Limb (tissue), 2 donors: ENCODE data around the gene LCN15.
A peak's percentile ranks its signal among the peaks of the same experiment; 100 is the strongest.
"Not testable (repeated sequence)": the region's sequence is repeated elsewhere in the genome, so short reads cannot be mapped to it uniquely, and the experiment has no call there.

Experiments
- DNase-seq, 2 donors: peaks; one replicate each; pipeline ENCODE4 v3.0.0-alpha.2; 2016; ENCODE audit errors: extremely low spot score in 2 of 2

Gene LCN15

GRCh38 chr9:136764301-136764891 lies at the start of gene LCN15:
Gene LCN15, minus strand, starts transcription at chr9:136764518. Its CDS starts 30 bp downstream, at chr9:136764488.
- DNase-seq, result no peak

- DNase-seq, result no peak
Observed at GRCh38 chr9:136808806-136809158, 44.5 kb upstream of the LCN15 start.

GRCh38 chr9:136808075-136808805 lies 43.9 kb upstream of the LCN15 start:
- no peak for DNase-seq

GRCh38 chr9:136807281-136808074 lies 43.2 kb upstream of the LCN15 start, which contains the start of gene RABL6:
Gene RABL6, plus strand, starts transcription at chr9:136807948. Its CDS starts 249 bp downstream, at chr9:136808197.
- DNase-seq, result peak; percentile 78 to 90

GRCh38 chr9:136806631-136807201 lies 42.4 kb upstream of the LCN15 start:
- peak in 1 of 2 donors; percentile 23 for DNase-seq

GRCh38 chr9:136806067-136806466 lies 41.7 kb upstream of the LCN15 start:
- DNase-seq, result peak in 1 of 2 donors; percentile 32

GRCh38 chr9:136805207-136805740 lies 41.0 kb upstream of the LCN15 start:
- peak in 1 of 2 donors; percentile 25 for DNase-seq

GRCh38 chr9:136804509-136805206 lies 40.3 kb upstream of the LCN15 start:
- DNase-seq, result no peak

- no peak for DNase-seq
Observed at GRCh38 chr9:136803551-136804508, 39.5 kb upstream of the LCN15 start.

- not testable (repeated sequence) for DNase-seq
Observed at GRCh38 chr9:136803009-136803550, 38.8 kb upstream of the LCN15 start.

GRCh38 chr9:136802321-136802720 lies 38.0 kb upstream of the LCN15 start:
- no peak for DNase-seq

- peak in 1 of 2 donors; percentile 88 for DNase-seq
Observed at GRCh38 chr9:136799854-136800657, 35.7 kb upstream of the LCN15 start.

- no peak for DNase-seq
Observed at GRCh38 chr9:136799079-136799853, 34.9 kb upstream of the LCN15 start.

GRCh38 chr9:136798708-136799078 lies 34.4 kb upstream of the LCN15 start:
- DNase-seq, result no peak

- not testable (repeated sequence) for DNase-seq
Observed at GRCh38 chr9:136796775-136797347, 32.5 kb upstream of the LCN15 start.

- DNase-seq, result no peak
Observed at GRCh38 chr9:136796238-136796774, 32.0 kb upstream of the LCN15 start, which contains the start of gene CCDC183. Gene CCDC183, plus strand, starts transcription at chr9:136796338. Its CDS starts 60 bp downstream, at chr9:136796398.

- no peak for DNase-seq
Observed at GRCh38 chr9:136795000-136795348, 30.7 kb upstream of the LCN15 start.
